DND-41 (cell line): ENCODE results near the gene RNU11.
A peak's percentile ranks its signal among the peaks of the same experiment; 100 is the strongest.
"Not testable (repeated sequence)": the region's sequence is repeated elsewhere in the genome, so short reads cannot be mapped to it uniquely, and the experiment has no call there.

Source experiments
- ATAC-seq: fragments of 200-7000 bp; cut with Tn5 transposase; 3 replicates; pipeline ENCODE4 v1.9.1; 2021; ENCODE audit warnings: low read depth; ENCODE audit not compliant: insufficient read depth
- DNase-seq: peaks from one replicate; pipeline ENCODE4 v3.0.0-alpha.2; 2020
- H2AFZ ChIP-seq: 2 replicates; pipeline ENCODE4 v1.6.0; 2012; ENCODE audit warnings: low read depth, low read length
- H3K27ac ChIP-seq: 2 replicates; pipeline ENCODE4 v1.5.1; 2012; ENCODE audit warnings: low read length, inconsistent platforms
- H3K27me3 ChIP-seq: fragments of 200-600 bp; sonication (generic); 2 replicates; pipeline ENCODE4 v1.6.0; 2012; ENCODE audit warnings: low read length, mild to moderate bottlenecking, inconsistent platforms; ENCODE audit not compliant: insufficient read depth, poor library complexity
- H3K36me3 ChIP-seq: 2 replicates; pipeline ENCODE4 v1.5.1; 2012; ENCODE audit warnings: low read length, inconsistent platforms; ENCODE audit not compliant: insufficient read depth
- H3K4me1 ChIP-seq: 2 replicates; pipeline ENCODE4 v1.5.1; 2012; ENCODE audit warnings: mild to moderate bottlenecking, low read length; ENCODE audit not compliant: insufficient read depth
- H3K4me2 ChIP-seq: 2 replicates; pipeline ENCODE4 v1.6.0; 2012; ENCODE audit warnings: mild to moderate bottlenecking, moderate library complexity, low read length, inconsistent platforms; ENCODE audit not compliant: insufficient read depth
- H3K4me3 ChIP-seq, 2 experiments: fragments of 200-600 bp in 1 of 2; shearing (Covaris generic) in 1 of 2; 2 replicates each; pipeline ENCODE4 v1.5.1; 2012 to 2016; ENCODE audit warnings: inconsistent platforms in 2 of 2, low read length in 2 of 2, mild to moderate bottlenecking in 2 of 2, low read depth in 1 of 2, moderate library complexity in 1 of 2
- H3K79me2 ChIP-seq: 2 replicates; pipeline ENCODE4 v1.6.0; 2012; ENCODE audit warnings: low read length, inconsistent platforms; ENCODE audit not compliant: insufficient read depth
- H3K9ac ChIP-seq: 2 replicates; pipeline ENCODE4 v1.6.0; 2012; ENCODE audit warnings: low read depth, mild to moderate bottlenecking, inconsistent platforms, low read length, moderate library complexity
- H3K9me3 ChIP-seq: 2 replicates; pipeline ENCODE4 v1.5.1; 2012; ENCODE audit warnings: low read length, moderate library complexity, mild to moderate bottlenecking, inconsistent platforms; ENCODE audit not compliant: insufficient read depth, severe bottlenecking
- H4K20me1 ChIP-seq: 2 replicates; pipeline ENCODE4 v1.6.0; 2012; ENCODE audit warnings: low read length; ENCODE audit not compliant: insufficient read depth
- CTCF ChIP-seq: IDR thresholded peaks from 2 replicates; pipeline ENCODE4 v1.5.1; 2012; ENCODE audit warnings: borderline replicate concordance, low read length, moderate library complexity, mild to moderate bottlenecking; ENCODE audit not compliant: poor library complexity, severe bottlenecking; ENCODE audit errors: extremely low read depth
- EZH2 ChIP-seq: IDR thresholded peaks from 3 replicates; pipeline ENCODE4 v1.6.1; 2012; ENCODE audit warnings: borderline replicate concordance, low read depth, mild to moderate bottlenecking, moderate library complexity, low read length, inconsistent platforms; ENCODE audit not compliant: severe bottlenecking

Gene RNU11

GRCh38 chr1:28646040-28646439, 2.4 kb upstream of the RNU11 start:
- Histone ChIP-seq H3K4me2 (no peak overlapping the region), H4K20me1 (no peaks in the 10 kb centered on the region), H3K9ac (no peak overlapping the region), H3K27ac (no peak overlapping the region), H3K4me1 (peaks cover 42% of the 10 kb centered on the region), H3K27me3 (no peaks in the 10 kb centered on the region), H3K79me2 (peaks cover 29% of the 10 kb centered on the region), H3K36me3 (no peaks in the 10 kb centered on the region), H3K9me3 (no peaks in the 10 kb centered on the region), H3K4me3 (no peak overlapping the region), H2AFZ (no peak overlapping the region)
- ATAC-seq (no peak), DNase-seq (no peak)
- TF ChIP-seq CTCF (no peak), EZH2 (no peak)

GRCh38 chr1:28648008-28648473, 359 bp upstream of the RNU11 start:
- Histone ChIP-seq H2AFZ (peak overlapping the region; percentile 80), H3K27me3 (no peaks in the 10 kb centered on the region), H3K4me3 (peak overlapping the region; percentile 12 to 57; a peak in 3 of 4 replicates), H3K9me3 (no peaks in the 10 kb centered on the region), H3K4me1 (peaks cover 32% of the 10 kb centered on the region), H3K9ac (peak overlapping the region; percentile 66), H4K20me1 (no peaks in the 10 kb centered on the region), H3K4me2 (peak overlapping the region; percentile 66), H3K79me2 (peaks cover 12% of the 10 kb centered on the region; the same call in 1 of the 2 replicates), H3K36me3 (no peaks in the 10 kb centered on the region), H3K27ac (peak overlapping the region; percentile 97)
- DNase-seq: peak; percentile 94
- ATAC-seq: peak; percentile 82
- TF ChIP-seq EZH2 (no peak), CTCF (no peak)

GRCh38 chr1:28653063-28653462, 4.7 kb downstream of the RNU11 start:
- not testable (repeated sequence) for H3K36me3 ChIP-seq, ATAC-seq, H3K9ac ChIP-seq, H3K4me1 ChIP-seq, H3K27ac ChIP-seq, H3K9me3 ChIP-seq, H4K20me1 ChIP-seq, H3K27me3 ChIP-seq, H2AFZ ChIP-seq, H3K79me2 ChIP-seq, DNase-seq, H3K4me2 ChIP-seq, H3K4me3 ChIP-seq

GRCh38 chr1:28653870-28654269, 5.5 kb downstream of the RNU11 start:
- peak; percentile 34 for TF ChIP-seq CTCF
- H3K4me1 ChIP-seq, H3K36me3 ChIP-seq, ATAC-seq, H3K4me3 ChIP-seq, H3K79me2 ChIP-seq, H2AFZ ChIP-seq, DNase-seq, H4K20me1 ChIP-seq, H3K9ac ChIP-seq, H3K27ac ChIP-seq, H3K9me3 ChIP-seq, H3K27me3 ChIP-seq, H3K4me2 ChIP-seq: not testable (repeated sequence)

GRCh38 chr1:28655448-28656311, 7.3 kb downstream of the RNU11 start:
- not testable (repeated sequence) for H3K4me3 ChIP-seq, H3K4me2 ChIP-seq, ATAC-seq, H3K4me1 ChIP-seq, H3K79me2 ChIP-seq, H4K20me1 ChIP-seq, H3K27ac ChIP-seq, H3K36me3 ChIP-seq, H3K9me3 ChIP-seq, H3K27me3 ChIP-seq, DNase-seq, H2AFZ ChIP-seq, H3K9ac ChIP-seq
